SK-N-MC (cell line): ENCODE measurements around the gene MYD88.

Experiments
- EZH2 ChIP-seq: fragments of 200-600 bp; sonication (generic); IDR thresholded peaks from one replicate; pipeline ENCODE4 v1.6.1; 2017; ENCODE audit warnings: antibody characterized with exemption
- POLR2AphosphoS5 ChIP-seq: IDR thresholded peaks from 2 replicates; pipeline ENCODE4 v1.6.1; 2012; ENCODE audit warnings: mild to moderate bottlenecking, low read depth, low read length, borderline replicate concordance

GRCh38 chr3:38102444-38102814, 36.0 kb upstream of the MYD88 start:
- no peak for TF ChIP-seq EZH2
- TF ChIP-seq POLR2AphosphoS5 = no peak
